Fibroblast of the aortic adventitia (primary cell): ENCODE measurements around the gene RRH. TPM values are rescaled to one million over a fixed set of nuclear protein-coding genes. Genes with fewer than 3 reads are reported as not detected.

ENCODE experiments used
- DNase-seq: peaks from one replicate; pipeline ENCODE4 v3.0.0-alpha.2; 2010; ENCODE audit warnings: low read depth
- H3K4me3 ChIP-seq: 2 replicates; pipeline ENCODE4 v1.5.1; 2011; ENCODE audit warnings: low read depth, mild to moderate bottlenecking, control low read depth, low read length, moderate library complexity
- total RNA-seq: library from RNA; depleted of rRNA; stranded (reverse); fragments of >200 nt; gene quantifications from 2 replicates; pipeline ENCODE4 v1.2.3, GENCODE V29; 2012; ENCODE audit warnings: low replicate concordance
- TF ChIP-seq, protein P1 (sequence below): IDR thresholded peaks from 2 replicates; pipeline ENCODE4 v1.5.1; 2011; ENCODE audit warnings: mild to moderate bottlenecking, low read length, control low read depth, inconsistent platforms; ENCODE audit not compliant: insufficient read depth

Gene RRH
- total RNA-seq, 1 donor, result 0.09 TPM

- no peak for DNase-seq
- TF ChIP-seq, protein P1, sequence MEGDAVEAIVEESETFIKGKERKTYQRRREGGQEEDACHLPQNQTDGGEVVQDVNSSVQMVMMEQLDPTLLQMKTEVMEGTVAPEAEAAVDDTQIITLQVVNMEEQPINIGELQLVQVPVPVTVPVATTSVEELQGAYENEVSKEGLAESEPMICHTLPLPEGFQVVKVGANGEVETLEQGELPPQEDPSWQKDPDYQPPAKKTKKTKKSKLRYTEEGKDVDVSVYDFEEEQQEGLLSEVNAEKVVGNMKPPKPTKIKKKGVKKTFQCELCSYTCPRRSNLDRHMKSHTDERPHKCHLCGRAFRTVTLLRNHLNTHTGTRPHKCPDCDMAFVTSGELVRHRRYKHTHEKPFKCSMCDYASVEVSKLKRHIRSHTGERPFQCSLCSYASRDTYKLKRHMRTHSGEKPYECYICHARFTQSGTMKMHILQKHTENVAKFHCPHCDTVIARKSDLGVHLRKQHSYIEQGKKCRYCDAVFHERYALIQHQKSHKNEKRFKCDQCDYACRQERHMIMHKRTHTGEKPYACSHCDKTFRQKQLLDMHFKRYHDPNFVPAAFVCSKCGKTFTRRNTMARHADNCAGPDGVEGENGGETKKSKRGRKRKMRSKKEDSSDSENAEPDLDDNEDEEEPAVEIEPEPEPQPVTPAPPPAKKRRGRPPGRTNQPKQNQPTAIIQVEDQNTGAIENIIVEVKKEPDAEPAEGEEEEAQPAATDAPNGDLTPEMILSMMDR, result no peak
- H3K4me3 ChIP-seq, result no peak overlapping the region
Measured at GRCh38 chr4:109861916-109862511, 34.2 kb downstream of the RRH start.

- no peak overlapping the region for H3K4me3 ChIP-seq
- TF ChIP-seq, protein P1, result no peak
- no peak for DNase-seq
Measured at GRCh38 chr4:109864134-109864533, 36.4 kb downstream of the RRH start.

DNA sequence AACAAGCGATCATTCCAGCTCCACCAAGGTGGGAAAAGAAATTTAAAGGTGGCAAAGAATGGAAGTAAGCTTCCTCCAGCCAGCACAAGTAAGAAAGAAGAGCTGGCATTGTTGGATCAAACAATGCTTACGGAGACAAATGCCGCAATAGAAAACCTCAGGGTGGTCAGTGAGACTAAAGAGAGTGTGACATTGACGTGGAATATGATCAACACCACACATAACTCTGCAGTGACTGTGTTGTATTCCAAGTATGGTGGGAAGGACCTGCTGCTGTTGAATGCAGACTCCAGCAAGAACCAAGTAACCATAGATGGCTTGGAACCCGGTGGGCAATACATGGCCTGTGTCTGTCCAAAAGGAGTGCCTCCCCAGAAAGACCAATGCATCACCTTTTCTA, 42.3 kb downstream of the RRH start:
- DNase-seq, result no peak
- H3K4me3 ChIP-seq, result no peak overlapping the region
- TF ChIP-seq, protein P1, result no peak

- DNase-seq, result no peak
- TF ChIP-seq, protein P1, result no peak
- H3K4me3 ChIP-seq, result no peak overlapping the region
Measured at GRCh38 chr4:109872065-109872464, 44.3 kb downstream of the RRH start.

DNA sequence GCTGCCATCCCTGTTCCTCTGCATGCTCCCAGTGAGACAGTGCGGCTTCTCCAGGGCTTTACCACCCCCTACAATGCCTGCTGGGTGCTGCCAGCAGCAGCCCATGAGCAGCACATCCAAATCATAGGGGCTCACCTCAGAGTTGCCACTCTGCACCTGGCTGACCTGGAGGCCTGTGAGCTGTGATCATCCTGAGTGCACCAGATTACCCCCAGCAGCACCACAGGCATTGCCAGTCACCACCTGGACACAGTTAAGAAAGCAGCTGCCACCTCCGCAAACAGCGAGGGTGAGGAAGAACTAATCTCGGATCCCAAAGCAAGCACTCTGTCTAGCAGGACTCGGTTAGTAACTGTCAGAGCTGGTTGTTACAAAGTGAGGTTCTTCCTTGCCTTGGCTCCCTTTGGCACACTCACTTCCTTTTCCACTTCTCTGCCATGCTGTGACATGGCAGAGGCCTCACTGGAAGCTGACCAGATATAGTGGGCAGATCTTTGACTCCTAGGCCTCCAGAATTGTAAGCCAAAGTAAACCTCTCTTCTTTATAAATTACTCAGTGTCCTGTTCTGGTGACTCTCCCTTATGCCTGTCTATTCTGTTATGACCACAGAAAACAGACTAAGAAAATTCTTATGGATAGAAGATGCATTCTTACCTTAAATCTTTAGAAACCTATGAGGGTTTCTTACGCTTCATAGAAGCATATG, 45.3 kb downstream of the RRH start:
- no peak for DNase-seq
- H3K4me3 ChIP-seq, result no peak overlapping the region
- TF ChIP-seq, protein P1, result no peak

DNA sequence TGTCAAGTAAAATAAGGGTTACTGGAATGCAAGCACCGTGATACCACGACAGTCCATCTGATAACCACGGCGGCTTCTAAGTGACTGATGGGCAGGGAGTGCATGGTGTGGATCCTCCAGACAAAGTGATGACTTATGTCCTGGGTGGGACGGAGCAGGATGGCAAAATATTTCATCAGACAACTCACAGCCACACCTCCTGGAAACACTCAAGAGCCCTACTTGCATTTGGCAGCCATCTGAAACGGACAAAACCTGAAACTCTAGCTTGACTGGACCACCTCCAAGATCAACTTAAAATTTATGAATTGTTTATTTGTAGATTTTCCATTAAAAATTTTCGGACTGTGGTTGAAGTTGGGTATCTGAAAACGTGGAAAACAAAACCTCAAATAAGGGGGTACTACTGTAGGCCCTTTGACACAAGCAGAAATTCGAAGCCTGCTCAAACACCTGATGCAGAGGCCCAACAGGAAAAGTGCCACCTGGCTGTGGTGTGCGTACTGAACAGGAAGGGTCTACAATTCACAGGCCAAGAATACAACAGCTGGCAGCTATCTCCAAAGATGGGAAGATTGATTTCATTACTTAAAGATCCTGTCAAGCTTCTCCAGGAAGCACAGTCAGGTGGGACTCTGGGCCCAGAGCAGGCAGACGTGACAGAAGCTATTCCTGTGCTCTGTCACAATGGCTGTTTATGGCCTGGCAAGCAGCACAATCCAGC, 46.2 kb downstream of the RRH start:
- no peak overlapping the region for H3K4me3 ChIP-seq
- peak; percentile 77 for DNase-seq
- TF ChIP-seq, protein P1, result no peak
